Measurements from ENCODE around the gene PML. TPM values are rescaled to one million over a fixed set of nuclear protein-coding genes. Genes with fewer than 3 reads are reported as not detected.
A peak's percentile ranks its signal among the peaks of the same experiment; 100 is the strongest.
"Not testable (repeated sequence)": the region's sequence is repeated elsewhere in the genome, so short reads cannot be mapped to it uniquely, and the experiment has no call there.

Gene PML
- total RNA-seq, 5 donors from 2014 or later (not counting 1 experiment from before 2014, with no cell fraction given): 43.0 to 79.8 (median 60.7) TPM

GRCh38 chr15:74045184-74045583 lies 50.7 kb downstream of the PML start:
- ATAC-seq (replicated peaks in 1 of 4): no peak
- no peak overlapping the region for H3K27ac Mint-ChIP-seq

GRCh38 chr15:74045636-74046274 lies 51.2 kb downstream of the PML start:
- Mint-ChIP-seq H3K36me3 (peaks cover 10% of the 10 kb centered on the region), H3K27me3 (no peaks in the 10 kb centered on the region), H3K4me3 (no peak overlapping the region), H3K4me1 (peaks cover 13 to 22% (median 14%) of the 10 kb centered on the region in 3 donors), H3K27ac (no peak overlapping the region), H3K9me3 (no peaks in the 10 kb centered on the region)
- Histone ChIP-seq H3K27me3 (replicated peaks in 1 of 2; ENCODE audit: control insufficient read depth in 2 of 2, extremely low read depth in 1 of 2, insufficient read depth in 2 of 2, low read length in 1 of 2) (no peaks in the 10 kb centered on the region), H3K36me3 (ENCODE audit: control insufficient read depth in 2 of 2, extremely low read depth in 1 of 2, insufficient read depth in 1 of 2, low read length in 1 of 2) (peaks cover under 1 to 16% of the 10 kb centered on the region in 2 donors), H3K27ac (ENCODE audit: low read length) (no peak overlapping the region), H3K4me1 (ENCODE audit: control insufficient read depth in 1 of 2, extremely low read depth in 1 of 2, insufficient read depth in 2 of 2, low read length in 2 of 2) (peaks cover 6 to 17% of the 10 kb centered on the region in 2 experiments), H3K9me3 (no peaks in the 10 kb centered on the region), H3K4me3 (ENCODE audit: control insufficient read depth in 1 of 2, extremely low read depth in 1 of 2, low read length in 1 of 2) (no peak overlapping the region)
- WGBS (ENCODE audit: insufficient coverage): 77% methylated on average over 6 of the region's 7 CpGs
- POLR2A ChIA-PET: no interaction called here
- DNase-seq (no peak), ATAC-seq (replicated peaks in 1 of 4) (no peak)
- CTCF ChIA-PET: interaction anchor here in 1 of 2 donors (0.5 to 1.0 kb wide), 2 partner anchors 46 to 73 kb away, joined by 3 read pairs; no protein-coding TSS in a partner anchor

More at GRCh38 chr15:74045184-74045583, 50.7 kb downstream of the PML start:
- POLR2A ChIA-PET: no interaction called here
- H3K27ac ChIP-seq (ENCODE audit: low read length): no peak overlapping the region
- no peaks in the 10 kb centered on the region for H3K9me3 ChIP-seq
- H3K9me3 Mint-ChIP-seq: no peaks in the 10 kb centered on the region
- H3K36me3 Mint-ChIP-seq: peaks cover 10% of the 10 kb centered on the region
- DNase-seq: no peak
- peaks cover 13 to 22% (median 14%) of the 10 kb centered on the region in 3 donors for H3K4me1 Mint-ChIP-seq
- H3K4me3 ChIP-seq (ENCODE audit: control insufficient read depth in 1 of 2, extremely low read depth in 1 of 2, low read length in 1 of 2): no peak overlapping the region
- no peaks in the 10 kb centered on the region for H3K27me3 ChIP-seq (replicated peaks in 1 of 2; ENCODE audit: control insufficient read depth in 2 of 2, extremely low read depth in 1 of 2, insufficient read depth in 2 of 2, low read length in 1 of 2)
- H3K4me3 Mint-ChIP-seq: no peak overlapping the region
- no peaks in the 10 kb centered on the region for H3K27me3 Mint-ChIP-seq
- CTCF ChIA-PET: interaction anchor here in 1 of 2 donors (1.0 kb wide), 1 partner anchor 72 kb away, joined by 3 read pairs; no protein-coding TSS in a partner anchor
- peaks cover 6 to 17% of the 10 kb centered on the region in 2 experiments for H3K4me1 ChIP-seq (ENCODE audit: control insufficient read depth in 1 of 2, extremely low read depth in 1 of 2, insufficient read depth in 2 of 2, low read length in 2 of 2)
- peaks cover 0 to 16% of the 10 kb centered on the region in 2 donors for H3K36me3 ChIP-seq (ENCODE audit: control insufficient read depth in 2 of 2, extremely low read depth in 1 of 2, insufficient read depth in 1 of 2, low read length in 1 of 2)

DNA sequence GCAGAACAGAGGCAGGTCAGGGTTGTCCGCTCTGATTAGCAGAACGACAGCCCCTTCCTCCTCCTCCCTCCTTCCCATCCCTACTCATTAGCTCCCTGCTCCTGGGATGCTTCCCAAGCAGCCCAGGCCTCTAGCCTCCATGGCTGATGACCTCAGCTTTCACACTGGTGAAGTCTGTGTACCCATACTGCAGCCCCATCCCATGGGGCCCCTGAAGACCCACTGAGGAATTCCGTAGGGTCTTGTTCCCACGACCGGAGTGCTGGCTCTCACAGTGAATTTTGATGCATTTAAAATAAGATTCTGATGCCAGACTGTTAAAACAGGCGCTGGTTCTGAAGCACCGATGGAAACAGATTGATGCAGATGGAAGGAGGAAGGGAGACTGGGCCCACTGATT lies 51.8 kb downstream of the PML start:
- no peak for DNase-seq
- Histone ChIP-seq H3K27me3 (replicated peaks in 1 of 2; ENCODE audit: control insufficient read depth in 2 of 2, extremely low read depth in 1 of 2, insufficient read depth in 2 of 2, low read length in 1 of 2) (no peaks in the 10 kb centered on the region), H3K9me3 (no peaks in the 10 kb centered on the region), H3K4me1 (ENCODE audit: control insufficient read depth in 1 of 2, extremely low read depth in 1 of 2, insufficient read depth in 2 of 2, low read length in 2 of 2) (peaks cover 6 to 17% of the 10 kb centered on the region in 2 experiments), H3K4me3 (ENCODE audit: control insufficient read depth in 1 of 2, extremely low read depth in 1 of 2, low read length in 1 of 2) (no peak overlapping the region), H3K36me3 (ENCODE audit: control insufficient read depth in 2 of 2, extremely low read depth in 1 of 2, insufficient read depth in 1 of 2, low read length in 1 of 2) (peaks cover 2 to 16% of the 10 kb centered on the region in 2 donors), H3K27ac (ENCODE audit: low read length) (no peak overlapping the region)
- POLR2A ChIA-PET: no interaction called here
- H3K4me3 Mint-ChIP-seq: no peak overlapping the region
- peaks cover 10% of the 10 kb centered on the region for H3K36me3 Mint-ChIP-seq
- CTCF ChIA-PET: interaction anchor here in 1 of 2 donors (1.0 kb wide), 1 partner anchor 73 kb away, joined by 3 read pairs; no protein-coding TSS in a partner anchor
- no peak overlapping the region for H3K27ac Mint-ChIP-seq
- no peaks in the 10 kb centered on the region for H3K27me3 Mint-ChIP-seq
- 100% methylated on average over 2 of the region's 7 CpGs for WGBS (ENCODE audit: insufficient coverage)
- peaks cover 13 to 22% (median 14%) of the 10 kb centered on the region in 3 donors for H3K4me1 Mint-ChIP-seq
- no peaks in the 10 kb centered on the region for H3K9me3 Mint-ChIP-seq
- ATAC-seq (replicated peaks in 1 of 4): no peak

- CTCF ChIA-PET: no interaction called here
Observed at GRCh38 chr15:74050127-74050526, 55.6 kb downstream of the PML start.

GRCh38 chr15:74050556-74051234 lies 56.2 kb downstream of the PML start:
- Mint-ChIP-seq H3K4me3 (no peak overlapping the region), H3K36me3 (no peaks in the 10 kb centered on the region), H3K9me3 (no peaks in the 10 kb centered on the region), H3K27me3 (no peaks in the 10 kb centered on the region), H3K27ac (no peak overlapping the region), H3K4me1 (peaks cover 23 to 34% (median 24%) of the 10 kb centered on the region in 3 donors)
- H3K4me1 ChIP-seq (ENCODE audit: control insufficient read depth in 1 of 2, extremely low read depth in 1 of 2, insufficient read depth in 2 of 2, low read length in 2 of 2): peaks cover 9 to 20% of the 10 kb centered on the region in 2 experiments
- no peaks in the 10 kb centered on the region for H3K27me3 ChIP-seq (replicated peaks in 1 of 2; ENCODE audit: control insufficient read depth in 2 of 2, extremely low read depth in 1 of 2, insufficient read depth in 2 of 2, low read length in 1 of 2)
- ATAC-seq (replicated peaks in 1 of 4): no peak
- H3K27ac ChIP-seq (ENCODE audit: low read length): no peak overlapping the region
- POLR2A ChIA-PET: no interaction called here
- peak in 1 of 35 experiments; percentile 9 for DNase-seq
- no peaks in the 10 kb centered on the region for H3K9me3 ChIP-seq
- CTCF ChIA-PET: interaction anchor here in 1 of 2 donors (0.8 kb wide), 1 partner anchor 123 kb away, joined by 3 read pairs; no protein-coding TSS in a partner anchor
- H3K4me3 ChIP-seq (ENCODE audit: control insufficient read depth in 1 of 2, extremely low read depth in 1 of 2, low read length in 1 of 2): no peak overlapping the region
- WGBS (ENCODE audit: insufficient coverage): 65% methylated on average over 4 of the region's 8 CpGs
- peaks cover under 1 to 2% of the 10 kb centered on the region in 2 donors for H3K36me3 ChIP-seq (ENCODE audit: control insufficient read depth in 2 of 2, extremely low read depth in 1 of 2, insufficient read depth in 1 of 2, low read length in 1 of 2)

More at GRCh38 chr15:74050127-74050526, 55.6 kb downstream of the PML start:
- ATAC-seq (replicated peaks in 1 of 4) (no peak), DNase-seq (no peak)
- Mint-ChIP-seq H3K4me1 (peaks cover 23 to 34% (median 24%) of the 10 kb centered on the region in 3 donors), H3K36me3 (no peaks in the 10 kb centered on the region), H3K27me3 (no peaks in the 10 kb centered on the region), H3K27ac (no peak overlapping the region), H3K9me3 (no peaks in the 10 kb centered on the region), H3K4me3 (no peak overlapping the region)
- Histone ChIP-seq H3K9me3 (no peaks in the 10 kb centered on the region), H3K4me1 (ENCODE audit: control insufficient read depth in 1 of 2, extremely low read depth in 1 of 2, insufficient read depth in 2 of 2, low read length in 2 of 2) (peaks cover 9 to 20% of the 10 kb centered on the region in 2 experiments), H3K27me3 (replicated peaks in 1 of 2; ENCODE audit: control insufficient read depth in 2 of 2, extremely low read depth in 1 of 2, insufficient read depth in 2 of 2, low read length in 1 of 2) (no peaks in the 10 kb centered on the region), H3K27ac (ENCODE audit: low read length) (no peak overlapping the region), H3K4me3 (ENCODE audit: control insufficient read depth in 1 of 2, extremely low read depth in 1 of 2, low read length in 1 of 2) (no peak overlapping the region), H3K36me3 (ENCODE audit: control insufficient read depth in 2 of 2, extremely low read depth in 1 of 2, insufficient read depth in 1 of 2, low read length in 1 of 2) (peaks cover 2 to 6% of the 10 kb centered on the region in 2 donors)
- POLR2A ChIA-PET: no interaction called here
- WGBS (ENCODE audit: insufficient coverage): 88% methylated on average over 4 of the region's 5 CpGs

DNA sequence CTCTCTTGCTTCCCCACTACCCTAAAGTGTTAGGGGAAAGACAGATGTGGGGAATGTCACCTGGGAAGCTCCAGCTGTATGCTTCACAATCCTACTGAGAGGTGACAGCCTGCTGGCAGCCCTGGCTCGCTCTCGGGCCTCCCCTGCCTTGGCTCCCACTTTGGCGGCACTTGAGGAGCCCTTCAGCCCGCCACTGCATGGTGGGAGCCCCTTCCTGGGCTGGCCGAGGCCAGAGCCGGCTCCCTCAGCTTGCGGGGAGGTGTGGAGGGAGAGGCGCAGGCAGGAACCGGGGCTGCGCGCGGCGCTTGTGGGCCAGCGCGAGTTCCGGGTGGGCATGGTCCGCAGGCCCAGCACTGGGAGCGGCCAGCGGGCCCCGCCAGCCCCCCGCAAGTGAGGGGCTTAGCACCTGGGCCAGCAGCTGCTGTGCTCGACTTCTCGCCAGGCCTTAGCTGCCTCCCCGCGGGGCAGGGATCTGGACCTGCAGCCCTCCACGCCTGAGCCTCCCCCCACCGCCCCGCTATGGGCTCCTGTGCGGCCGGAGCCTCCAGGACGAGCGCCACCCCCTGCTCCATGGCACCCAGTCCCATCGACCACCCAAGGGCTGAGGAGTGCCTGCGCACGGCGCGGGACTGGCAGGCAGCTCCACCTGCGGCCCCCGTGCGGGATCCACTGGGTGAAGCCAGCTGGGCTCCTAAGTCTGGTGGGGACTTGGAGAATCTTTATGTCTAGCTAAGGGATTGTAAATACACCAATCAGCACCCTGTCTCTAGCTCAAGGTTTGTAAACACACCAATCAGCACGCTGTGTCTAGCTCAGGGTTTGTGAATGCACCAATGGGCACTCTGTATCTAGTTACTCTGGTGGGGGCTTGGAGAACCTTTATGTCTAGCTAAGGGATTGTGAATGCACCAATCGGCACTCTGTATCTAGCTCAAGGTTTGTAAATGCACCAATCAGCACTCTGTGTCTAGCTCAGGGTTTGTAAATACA lies 58.0 kb downstream of the PML start:
- H3K27ac Mint-ChIP-seq; H3K9me3 ChIP-seq; POLR2A ChIA-PET; H3K4me3 Mint-ChIP-seq; H3K36me3 Mint-ChIP-seq; H3K9me3 Mint-ChIP-seq; ATAC-seq (replicated peaks in 1 of 4); H3K4me3 ChIP-seq (ENCODE audit: control insufficient read depth in 1 of 2, extremely low read depth in 1 of 2, low read length in 1 of 2); H3K27ac ChIP-seq (ENCODE audit: low read length); H3K36me3 ChIP-seq (ENCODE audit: control insufficient read depth in 2 of 2, extremely low read depth in 1 of 2, insufficient read depth in 1 of 2, low read length in 1 of 2); H3K27me3 ChIP-seq (replicated peaks in 1 of 2; ENCODE audit: control insufficient read depth in 2 of 2, extremely low read depth in 1 of 2, insufficient read depth in 2 of 2, low read length in 1 of 2); H3K27me3 Mint-ChIP-seq: not testable (repeated sequence)
- DNase-seq: peak in 1 of 35 experiments; percentile 21
- H3K4me1 Mint-ChIP-seq: peaks cover 21 to 30% (median 24%) of the 10 kb centered on the region in 3 donors
- CTCF ChIA-PET: interaction anchor here (0.6 to 1.0 kb wide), 4 partner anchors 15 to 425 kb away, joined by 3 to 5 read pairs (median 4); no protein-coding TSS in a partner anchor
- WGBS (ENCODE audit: insufficient coverage): 94% methylated on average over 22 of the region's 42 CpGs
- H3K4me1 ChIP-seq (ENCODE audit: control insufficient read depth in 1 of 2, extremely low read depth in 1 of 2, insufficient read depth in 2 of 2, low read length in 2 of 2): peaks cover 9 to 18% of the 10 kb centered on the region in 2 experiments
